Measurements from ENCODE around the gene HOXB5.

The HOXB5 gene

GRCh38 chr17:48558057-48558830, 35.3 kb downstream of the HOXB5 start:
- TF ChIP-seq CTCF (IDR thresholded peaks at IDR 0.05; ENCODE audit: extremely low read depth, insufficient read depth, missing control alignments): no peak
- in situ Hi-C loops (cut with MboI; ENCODE audit: low pct_unique_long_range_greater_than_20kb, low sequenced_read_pairs, unreplicated experiment): no loop called here

DNA sequence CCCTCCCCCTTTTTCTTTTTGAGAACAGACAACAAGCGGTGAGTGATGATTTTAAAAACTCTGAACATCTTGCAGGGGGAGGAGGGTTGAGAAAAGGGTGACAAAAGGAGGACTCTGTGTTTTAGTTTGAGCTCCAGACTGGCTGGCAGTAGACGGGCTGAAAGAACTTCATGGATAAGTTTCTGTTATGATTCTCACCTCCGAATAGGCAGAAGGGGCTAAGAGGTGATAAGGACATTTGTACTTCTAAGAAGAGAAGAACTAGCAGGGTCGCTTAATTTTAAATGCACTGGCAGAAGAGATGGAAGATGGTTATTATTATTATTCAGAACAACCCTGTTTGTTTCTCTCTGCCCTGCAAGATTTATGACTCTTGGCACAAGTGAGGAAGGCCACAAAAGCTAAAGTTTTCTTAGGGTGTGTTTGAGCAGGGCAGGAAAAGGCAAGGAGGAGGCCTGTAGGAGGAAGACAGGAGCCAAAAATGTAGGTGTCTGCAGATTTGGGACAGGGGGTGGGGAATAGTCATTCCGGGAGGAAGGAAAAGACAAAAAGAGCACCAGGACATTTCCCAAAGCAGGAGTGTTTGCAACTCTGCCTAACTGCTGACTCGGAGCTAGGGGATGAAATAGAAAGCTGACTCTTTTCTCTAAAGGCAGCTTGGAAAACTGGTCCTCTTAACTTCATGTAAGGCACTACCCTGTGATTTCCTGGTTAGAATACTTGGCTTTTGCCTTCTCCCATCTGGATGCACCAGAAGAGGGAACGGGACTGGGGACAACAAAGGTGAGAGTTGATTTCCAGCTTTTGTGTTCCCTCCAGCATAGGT, 36.8 kb downstream of the HOXB5 start:
- no peak for DNase-seq (ENCODE audit: low spot score)
- no peak for TF ChIP-seq CTCF (IDR thresholded peaks at IDR 0.05; ENCODE audit: extremely low read depth, insufficient read depth, missing control alignments)
- in situ Hi-C loops (cut with MboI; ENCODE audit: low pct_unique_long_range_greater_than_20kb, low sequenced_read_pairs, unreplicated experiment): no loop called here

More at GRCh38 chr17:48558057-48558830, 35.3 kb downstream of the HOXB5 start:
- no peak for DNase-seq (ENCODE audit: low spot score)

GRCh38 chr17:48556229-48556575, 37.4 kb downstream of the HOXB5 start:
- no peak for TF ChIP-seq CTCF (IDR thresholded peaks at IDR 0.05; ENCODE audit: extremely low read depth, insufficient read depth, missing control alignments)
- in situ Hi-C loops (cut with MboI; ENCODE audit: low pct_unique_long_range_greater_than_20kb, low sequenced_read_pairs, unreplicated experiment): no loop called here
- DNase-seq (ENCODE audit: low spot score): no peak

DNA sequence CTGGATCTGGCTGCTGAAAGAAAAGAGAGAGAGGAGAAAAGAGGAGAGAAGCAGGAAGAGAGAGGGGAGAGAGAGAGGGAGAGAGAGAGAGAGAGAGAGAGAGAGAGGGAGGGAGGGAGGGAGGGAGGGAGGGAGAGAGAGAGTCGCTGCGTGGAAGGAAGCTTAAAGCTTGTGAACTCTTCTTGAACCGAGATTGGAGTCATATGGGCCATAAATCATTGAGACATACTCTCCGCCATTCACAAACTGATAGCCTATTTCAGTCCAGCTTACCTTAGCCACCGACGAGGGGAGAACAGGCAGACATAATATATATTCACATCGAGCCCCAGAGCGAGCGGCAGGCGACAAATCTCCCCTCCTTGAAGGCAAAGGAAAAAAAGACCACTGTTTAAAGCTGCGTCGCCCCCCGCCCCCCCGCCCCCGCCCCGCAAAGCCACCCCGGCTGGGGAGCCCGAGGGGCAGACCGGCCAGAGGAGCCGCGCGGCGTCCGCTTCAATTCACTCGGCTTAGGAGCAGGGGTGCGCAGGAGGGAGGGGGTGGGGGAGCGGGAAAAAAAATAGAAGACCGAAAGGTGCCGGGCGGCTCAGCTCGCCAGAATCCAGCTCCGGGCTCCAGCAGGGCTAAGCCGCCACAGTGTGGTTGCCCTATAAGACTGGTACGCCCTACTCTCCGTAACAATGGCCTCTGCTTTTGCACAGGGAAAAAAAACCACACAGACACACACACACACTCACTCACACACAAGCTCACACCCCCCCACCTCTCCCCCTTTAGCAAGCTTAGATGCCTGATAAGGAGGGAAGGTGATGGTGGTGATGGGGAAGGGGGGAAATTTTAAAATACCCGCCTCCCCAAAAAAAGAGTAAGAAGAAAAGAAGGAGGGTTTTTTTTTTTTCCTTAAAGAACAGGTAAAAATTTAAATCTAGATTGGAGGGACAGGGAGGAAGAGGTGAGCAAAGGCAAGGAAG, 38.0 kb downstream of the HOXB5 start:
- no peak for TF ChIP-seq CTCF (IDR thresholded peaks at IDR 0.05; ENCODE audit: extremely low read depth, insufficient read depth, missing control alignments)
- in situ Hi-C loops (cut with MboI; ENCODE audit: low pct_unique_long_range_greater_than_20kb, low sequenced_read_pairs, unreplicated experiment): no loop called here
- peak; percentile 77 for DNase-seq (ENCODE audit: low spot score)

DNA sequence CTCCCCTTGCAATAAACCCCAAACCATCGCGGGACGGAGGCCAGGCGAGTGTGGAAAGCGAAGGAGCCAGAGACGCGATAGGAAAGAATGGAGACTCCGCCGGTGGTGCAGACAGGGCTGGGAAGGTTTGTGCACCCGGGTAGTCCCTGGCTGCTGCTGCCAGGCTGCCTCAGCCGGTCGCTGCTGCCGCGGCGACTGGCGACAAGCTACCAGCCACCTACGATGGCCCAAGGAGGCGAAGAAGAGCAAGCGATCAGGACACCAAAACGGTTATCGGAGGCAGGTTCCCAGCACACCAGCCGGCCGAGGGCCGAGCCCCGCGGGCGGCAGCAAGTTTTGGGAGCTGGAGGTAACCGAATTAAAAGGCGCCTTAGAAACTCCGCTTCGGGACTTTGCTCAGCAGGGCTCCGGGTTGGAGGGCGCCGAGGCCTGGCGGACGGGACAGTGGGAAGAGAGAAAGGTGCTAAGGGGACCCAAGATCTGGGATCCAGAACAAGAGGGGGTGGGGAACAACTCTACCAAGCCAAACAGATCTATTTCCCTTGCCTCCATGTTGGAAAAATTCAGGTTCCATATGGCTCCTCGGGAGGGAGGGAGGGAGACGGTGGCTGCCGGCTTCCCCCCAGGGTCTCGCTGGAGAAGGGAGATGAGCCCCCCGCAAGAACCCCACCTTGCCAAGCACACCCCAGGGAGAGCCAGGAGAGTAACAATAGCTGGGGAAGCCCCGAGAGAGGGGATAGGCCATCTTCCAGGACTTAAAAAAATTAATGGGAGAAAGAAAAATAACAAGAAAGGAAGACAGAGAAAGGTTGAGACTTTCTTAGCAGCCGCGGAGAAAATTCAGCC, 38.9 kb downstream of the HOXB5 start:
- no peak for TF ChIP-seq CTCF (IDR thresholded peaks at IDR 0.05; ENCODE audit: extremely low read depth, insufficient read depth, missing control alignments)
- in situ Hi-C loops (cut with MboI; ENCODE audit: low pct_unique_long_range_greater_than_20kb, low sequenced_read_pairs, unreplicated experiment): no loop called here
- DNase-seq (ENCODE audit: low spot score): no peak

All from GM13977 (cell line).